Measurements from ENCODE around the gene GPR89A.
"Not testable (repeated sequence)": the region's sequence is repeated elsewhere in the genome, so short reads cannot be mapped to it uniquely, and the experiment has no call there.

GPR89A gene

DNA sequence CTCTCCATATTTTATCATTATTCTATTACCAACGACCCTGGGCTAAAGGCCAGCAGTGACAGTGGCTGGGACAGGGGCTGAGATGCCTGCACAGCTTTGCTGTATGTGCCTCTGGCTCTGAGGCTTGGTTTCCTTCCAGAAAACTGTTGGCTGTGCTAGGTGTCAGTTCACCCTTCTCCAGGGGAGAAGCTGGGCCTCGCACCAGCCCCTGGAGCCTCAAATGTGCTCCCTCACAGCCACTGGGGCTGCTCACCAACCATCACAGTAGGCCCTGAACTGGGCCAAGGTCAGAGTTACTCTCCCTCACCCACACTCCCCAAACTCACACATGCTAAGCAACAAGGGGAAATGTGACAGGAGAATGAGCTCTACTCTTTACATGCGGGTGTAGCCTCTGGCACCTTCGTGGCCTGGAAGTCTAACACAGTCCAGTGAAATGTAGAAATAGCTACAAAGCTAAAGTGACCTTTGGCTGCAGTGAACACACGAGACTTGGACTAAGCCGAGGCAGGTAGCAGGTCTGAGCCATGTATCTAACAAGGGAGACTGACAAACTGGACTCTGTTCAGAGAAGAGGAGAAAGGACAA is 106.8 kb downstream of the GPR89A start:
- DNase-seq (no peak), ATAC-seq (ENCODE audit: insufficient read depth, low read depth) (no peak)
- no peak overlapping the region for H3K4me3 ChIP-seq (ENCODE audit: low read depth in 1 of 2, low read length in 2 of 2)
- no peak overlapping the region for H2AFZ ChIP-seq (ENCODE audit: low read depth, low read length)
- no peak overlapping the region for H3K9ac ChIP-seq (ENCODE audit: low read depth, low read length)
- H3K4me1 ChIP-seq (ENCODE audit: insufficient read depth, low read length), result no peaks in the 10 kb centered on the region
- H3K27me3 ChIP-seq (ENCODE audit: insufficient read depth, low read length, poor library complexity), result no peaks in the 10 kb centered on the region
- H3K9me3 ChIP-seq (ENCODE audit: insufficient read depth, low read length, severe bottlenecking), result no peaks in the 10 kb centered on the region
- H3K27ac ChIP-seq (ENCODE audit: low read length), result no peak overlapping the region
- TF ChIP-seq EZH2 (IDR thresholded peaks at IDR 0.05; ENCODE audit: borderline replicate concordance, low read depth, low read length, severe bottlenecking), result no peak
- TF ChIP-seq, protein P1, sequence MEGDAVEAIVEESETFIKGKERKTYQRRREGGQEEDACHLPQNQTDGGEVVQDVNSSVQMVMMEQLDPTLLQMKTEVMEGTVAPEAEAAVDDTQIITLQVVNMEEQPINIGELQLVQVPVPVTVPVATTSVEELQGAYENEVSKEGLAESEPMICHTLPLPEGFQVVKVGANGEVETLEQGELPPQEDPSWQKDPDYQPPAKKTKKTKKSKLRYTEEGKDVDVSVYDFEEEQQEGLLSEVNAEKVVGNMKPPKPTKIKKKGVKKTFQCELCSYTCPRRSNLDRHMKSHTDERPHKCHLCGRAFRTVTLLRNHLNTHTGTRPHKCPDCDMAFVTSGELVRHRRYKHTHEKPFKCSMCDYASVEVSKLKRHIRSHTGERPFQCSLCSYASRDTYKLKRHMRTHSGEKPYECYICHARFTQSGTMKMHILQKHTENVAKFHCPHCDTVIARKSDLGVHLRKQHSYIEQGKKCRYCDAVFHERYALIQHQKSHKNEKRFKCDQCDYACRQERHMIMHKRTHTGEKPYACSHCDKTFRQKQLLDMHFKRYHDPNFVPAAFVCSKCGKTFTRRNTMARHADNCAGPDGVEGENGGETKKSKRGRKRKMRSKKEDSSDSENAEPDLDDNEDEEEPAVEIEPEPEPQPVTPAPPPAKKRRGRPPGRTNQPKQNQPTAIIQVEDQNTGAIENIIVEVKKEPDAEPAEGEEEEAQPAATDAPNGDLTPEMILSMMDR (IDR thresholded peaks at IDR 0.05; ENCODE audit: borderline replicate concordance, extremely low read depth, low read length, poor library complexity, severe bottlenecking), result no peak
- H3K36me3 ChIP-seq (ENCODE audit: insufficient read depth, low read length), result no peaks in the 10 kb centered on the region
- no peaks in the 10 kb centered on the region for H3K79me2 ChIP-seq (ENCODE audit: insufficient read depth, low read length)
- H4K20me1 ChIP-seq (ENCODE audit: insufficient read depth, low read length), result no peaks in the 10 kb centered on the region
- no peak overlapping the region for H3K4me2 ChIP-seq (ENCODE audit: insufficient read depth, low read length)

DNA sequence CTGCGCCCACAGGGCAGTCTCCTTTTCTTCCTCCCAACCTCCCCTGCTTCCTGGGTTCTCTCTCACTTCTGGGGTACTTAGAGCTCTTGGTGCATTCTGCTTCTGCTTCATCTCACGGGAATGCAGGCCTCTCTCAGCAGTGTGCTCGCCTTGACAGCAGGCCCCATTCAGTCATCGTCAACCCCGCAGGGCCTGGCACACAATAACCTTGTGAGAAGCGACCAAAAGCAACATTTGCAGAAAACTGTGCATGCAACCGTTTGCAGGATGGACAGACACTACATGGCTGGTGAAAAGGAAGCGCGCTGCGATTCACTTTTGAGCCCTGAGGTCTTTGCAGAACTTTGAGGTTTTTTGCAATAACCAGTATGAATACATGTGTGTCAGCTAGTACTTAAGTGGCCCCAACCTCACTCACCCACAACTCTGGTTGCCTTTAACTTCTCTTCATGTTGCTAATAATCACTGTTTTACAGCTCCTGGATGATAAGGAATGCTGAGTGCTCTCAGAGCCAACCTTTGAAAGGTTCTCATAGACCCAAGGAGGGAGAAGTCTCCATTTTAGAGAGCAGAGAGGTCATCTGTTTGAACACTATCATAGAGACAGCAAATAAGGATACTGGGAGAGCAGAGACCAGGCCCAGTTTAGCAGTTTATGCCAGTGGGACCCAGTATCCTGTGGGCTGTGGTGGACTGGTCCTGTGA is 109.0 kb downstream of the GPR89A start:
- DNase-seq, result no peak
- TF ChIP-seq, protein P1 (IDR thresholded peaks at IDR 0.05; ENCODE audit: borderline replicate concordance, extremely low read depth, low read length, poor library complexity, severe bottlenecking), result no peak
- no peak for TF ChIP-seq EZH2 (IDR thresholded peaks at IDR 0.05; ENCODE audit: borderline replicate concordance, low read depth, low read length, severe bottlenecking)
- no peak overlapping the region for H3K9ac ChIP-seq (ENCODE audit: low read depth, low read length)
- no peak overlapping the region for H2AFZ ChIP-seq (ENCODE audit: low read depth, low read length)
- no peak overlapping the region for H3K4me3 ChIP-seq (ENCODE audit: low read depth in 1 of 2, low read length in 2 of 2)
- no peaks in the 10 kb centered on the region for H3K27me3 ChIP-seq (ENCODE audit: insufficient read depth, low read length, poor library complexity)
- H3K27ac ChIP-seq (ENCODE audit: low read length), result no peak overlapping the region
- no peaks in the 10 kb centered on the region for H4K20me1 ChIP-seq (ENCODE audit: insufficient read depth, low read length)
- H3K4me2 ChIP-seq (ENCODE audit: insufficient read depth, low read length), result no peak overlapping the region
- no peaks in the 10 kb centered on the region for H3K9me3 ChIP-seq (ENCODE audit: insufficient read depth, low read length, severe bottlenecking)
- ATAC-seq (ENCODE audit: insufficient read depth, low read depth), result no peak
- H3K4me1 ChIP-seq (ENCODE audit: insufficient read depth, low read length), result peaks cover 4% of the 10 kb centered on the region; the same call in 1 of the 2 replicates
- no peaks in the 10 kb centered on the region for H3K79me2 ChIP-seq (ENCODE audit: insufficient read depth, low read length)
- no peaks in the 10 kb centered on the region for H3K36me3 ChIP-seq (ENCODE audit: insufficient read depth, low read length)

DNA sequence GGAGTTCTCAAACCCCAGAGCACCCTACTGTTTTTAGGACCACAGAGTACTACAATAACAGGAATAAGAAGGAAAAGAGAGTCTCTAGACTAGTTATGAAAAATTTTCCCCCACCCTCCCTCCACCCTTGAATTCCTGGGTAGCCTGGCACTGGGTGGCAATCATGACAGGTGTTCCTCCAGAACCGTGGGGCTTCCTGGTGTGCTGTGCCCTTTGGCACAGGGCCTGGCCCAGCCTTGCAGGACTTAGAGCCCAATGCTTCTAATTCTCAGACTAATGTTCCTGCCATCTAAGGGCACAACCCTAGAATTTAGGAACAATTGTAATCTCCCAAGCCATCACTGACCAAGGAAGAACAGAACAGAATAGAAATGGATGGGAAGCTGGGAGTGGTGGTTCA is 110.0 kb downstream of the GPR89A start:
- Histone ChIP-seq H3K79me2 (ENCODE audit: insufficient read depth, low read length) (no peaks in the 10 kb centered on the region), H2AFZ (ENCODE audit: low read depth, low read length) (no peak overlapping the region), H3K4me2 (ENCODE audit: insufficient read depth, low read length) (no peak overlapping the region), H3K4me3 (ENCODE audit: low read depth in 1 of 2, low read length in 2 of 2) (no peak overlapping the region), H3K27me3 (ENCODE audit: insufficient read depth, low read length, poor library complexity) (no peaks in the 10 kb centered on the region), H4K20me1 (ENCODE audit: insufficient read depth, low read length) (no peaks in the 10 kb centered on the region), H3K9me3 (ENCODE audit: insufficient read depth, low read length, severe bottlenecking) (no peaks in the 10 kb centered on the region), H3K9ac (ENCODE audit: low read depth, low read length) (no peak overlapping the region), H3K4me1 (ENCODE audit: insufficient read depth, low read length) (peaks cover 4% of the 10 kb centered on the region; the same call in 1 of the 2 replicates), H3K27ac (ENCODE audit: low read length) (no peak overlapping the region), H3K36me3 (ENCODE audit: insufficient read depth, low read length) (no peaks in the 10 kb centered on the region)
- DNase-seq (no peak), ATAC-seq (ENCODE audit: insufficient read depth, low read depth) (no peak)
- TF ChIP-seq EZH2 (IDR thresholded peaks at IDR 0.05; ENCODE audit: borderline replicate concordance, low read depth, low read length, severe bottlenecking), result no peak

DNA sequence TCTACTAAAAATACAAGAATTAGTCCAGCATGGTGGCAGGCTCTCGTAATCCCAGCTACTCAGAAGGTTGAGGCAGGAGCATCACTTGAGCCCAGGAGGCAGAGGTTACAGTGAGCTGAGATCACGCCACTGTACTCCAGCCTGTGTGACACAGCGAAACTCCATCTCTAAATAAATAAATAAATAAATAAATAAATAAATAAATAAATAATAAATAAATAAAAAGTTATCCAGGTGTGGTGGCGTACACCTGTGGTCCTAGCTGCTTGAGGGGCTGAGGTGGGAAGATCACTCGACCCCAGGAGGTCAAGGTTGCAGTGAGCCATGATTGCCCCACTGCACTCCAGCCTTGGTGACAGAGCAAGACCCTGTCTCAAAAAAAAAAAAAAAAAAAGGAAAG is 110.7 kb downstream of the GPR89A start:
- not testable (repeated sequence) for H3K9ac ChIP-seq (ENCODE audit: low read depth, low read length); H3K4me1 ChIP-seq (ENCODE audit: insufficient read depth, low read length); H3K27ac ChIP-seq (ENCODE audit: low read length); H3K79me2 ChIP-seq (ENCODE audit: insufficient read depth, low read length); ATAC-seq (ENCODE audit: insufficient read depth, low read depth); H3K4me3 ChIP-seq (ENCODE audit: low read depth in 1 of 2, low read length in 2 of 2); DNase-seq; H3K9me3 ChIP-seq (ENCODE audit: insufficient read depth, low read length, severe bottlenecking); H3K36me3 ChIP-seq (ENCODE audit: insufficient read depth, low read length); H2AFZ ChIP-seq (ENCODE audit: low read depth, low read length); H4K20me1 ChIP-seq (ENCODE audit: insufficient read depth, low read length); H3K27me3 ChIP-seq (ENCODE audit: insufficient read depth, low read length, poor library complexity); H3K4me2 ChIP-seq (ENCODE audit: insufficient read depth, low read length)

Data from DND-41 (cell line).